GM18502 (cell line): ENCODE data around the gene USP1.

ENCODE experiments used
- ATAC-seq: cut with Tn5 transposase; IDR thresholded peaks from one replicate; pipeline ENCODE4 v1.9.1; 2021; ENCODE audit warnings: mild to moderate bottlenecking; ENCODE audit not compliant: unreplicated experiment, poor library complexity

The USP1 gene, protein sequence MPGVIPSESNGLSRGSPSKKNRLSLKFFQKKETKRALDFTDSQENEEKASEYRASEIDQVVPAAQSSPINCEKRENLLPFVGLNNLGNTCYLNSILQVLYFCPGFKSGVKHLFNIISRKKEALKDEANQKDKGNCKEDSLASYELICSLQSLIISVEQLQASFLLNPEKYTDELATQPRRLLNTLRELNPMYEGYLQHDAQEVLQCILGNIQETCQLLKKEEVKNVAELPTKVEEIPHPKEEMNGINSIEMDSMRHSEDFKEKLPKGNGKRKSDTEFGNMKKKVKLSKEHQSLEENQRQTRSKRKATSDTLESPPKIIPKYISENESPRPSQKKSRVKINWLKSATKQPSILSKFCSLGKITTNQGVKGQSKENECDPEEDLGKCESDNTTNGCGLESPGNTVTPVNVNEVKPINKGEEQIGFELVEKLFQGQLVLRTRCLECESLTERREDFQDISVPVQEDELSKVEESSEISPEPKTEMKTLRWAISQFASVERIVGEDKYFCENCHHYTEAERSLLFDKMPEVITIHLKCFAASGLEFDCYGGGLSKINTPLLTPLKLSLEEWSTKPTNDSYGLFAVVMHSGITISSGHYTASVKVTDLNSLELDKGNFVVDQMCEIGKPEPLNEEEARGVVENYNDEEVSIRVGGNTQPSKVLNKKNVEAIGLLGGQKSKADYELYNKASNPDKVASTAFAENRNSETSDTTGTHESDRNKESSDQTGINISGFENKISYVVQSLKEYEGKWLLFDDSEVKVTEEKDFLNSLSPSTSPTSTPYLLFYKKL

DNA sequence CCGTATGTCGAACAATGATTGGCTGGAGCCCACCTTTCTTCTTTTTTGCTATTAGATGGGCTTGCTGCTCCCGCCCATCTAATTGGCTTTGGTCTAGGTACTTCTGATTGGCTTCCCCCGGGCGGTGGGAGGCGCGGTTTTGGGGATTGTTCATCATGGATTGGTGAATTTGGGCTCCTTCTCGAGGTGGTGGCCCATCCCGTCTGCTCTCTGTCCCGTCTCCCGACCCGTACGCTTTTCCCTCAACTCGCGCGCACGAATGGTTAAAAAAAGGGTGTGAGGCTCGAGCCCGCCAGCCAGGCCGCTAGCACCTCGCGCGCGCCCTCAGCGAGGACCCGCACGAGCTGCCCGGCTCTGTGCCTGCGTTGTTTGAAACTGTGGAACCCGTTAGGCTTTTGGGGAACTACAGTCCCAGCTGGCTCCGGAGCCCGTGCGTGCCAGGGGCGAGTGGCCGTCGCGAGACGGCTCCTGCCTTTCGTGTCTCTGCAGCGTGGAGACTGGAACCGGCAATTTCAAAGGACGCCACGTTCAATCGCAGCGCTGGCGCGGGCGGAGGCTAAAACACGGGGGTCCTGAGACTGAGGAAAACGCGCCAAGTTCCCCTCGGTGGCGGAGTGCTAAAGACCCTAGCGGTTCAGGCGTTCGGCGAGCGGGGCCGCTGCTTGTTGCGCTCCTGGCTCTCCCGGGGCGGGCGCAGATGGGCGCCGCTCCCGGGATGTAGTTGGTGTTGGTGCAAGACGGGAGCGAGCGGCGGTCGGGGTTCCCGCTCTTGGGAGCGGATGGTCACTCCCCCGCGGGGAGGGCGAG lies at the start of gene USP1:
USP1 (plus strand) TSS at position 584 of the 807 bp plus-strand sequence. CDS start 2,819 bp downstream, outside the sequence.
- peak; percentile 74 for ATAC-seq

DNA sequence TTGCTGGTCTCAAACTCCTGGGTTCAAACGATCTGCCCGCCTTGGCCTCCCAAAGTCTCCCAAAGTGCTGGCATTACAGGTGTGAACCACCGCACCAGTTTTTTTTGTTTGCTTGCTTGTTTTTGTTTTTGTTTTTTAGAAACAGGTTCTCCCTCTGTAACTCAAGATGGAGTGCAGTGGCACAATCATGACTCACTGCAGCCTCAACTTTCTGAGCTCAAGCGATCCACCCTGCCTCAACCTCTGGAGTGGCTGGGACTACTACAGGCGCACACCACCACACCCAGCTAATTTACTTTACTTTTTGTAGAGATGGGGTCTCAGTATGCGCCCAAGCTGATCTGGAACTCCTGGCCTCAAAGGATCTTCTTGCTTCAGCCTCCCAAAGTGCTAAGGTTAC lies 47.3 kb upstream of the USP1 start:
- no peak for ATAC-seq

DNA sequence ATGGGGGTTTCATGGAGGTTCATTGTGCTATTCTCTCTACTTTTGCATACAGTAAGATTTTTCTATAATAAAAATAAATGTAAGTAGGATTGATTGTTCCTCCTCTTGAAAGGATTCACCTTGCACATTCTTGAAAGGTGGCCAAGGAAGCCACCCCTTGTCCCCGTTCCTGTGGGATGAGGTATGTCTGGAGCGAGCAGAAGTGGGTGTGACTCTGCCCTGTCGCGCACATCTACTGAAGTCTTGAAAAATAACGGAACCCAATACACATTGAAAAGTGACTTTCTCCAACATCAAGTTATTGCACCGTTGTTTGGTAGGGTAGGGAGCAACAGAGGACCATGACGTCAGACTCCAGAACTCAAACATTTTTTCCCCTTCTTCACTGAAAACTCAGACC lies 46.8 kb upstream of the USP1 start:
- no peak for ATAC-seq

DNA sequence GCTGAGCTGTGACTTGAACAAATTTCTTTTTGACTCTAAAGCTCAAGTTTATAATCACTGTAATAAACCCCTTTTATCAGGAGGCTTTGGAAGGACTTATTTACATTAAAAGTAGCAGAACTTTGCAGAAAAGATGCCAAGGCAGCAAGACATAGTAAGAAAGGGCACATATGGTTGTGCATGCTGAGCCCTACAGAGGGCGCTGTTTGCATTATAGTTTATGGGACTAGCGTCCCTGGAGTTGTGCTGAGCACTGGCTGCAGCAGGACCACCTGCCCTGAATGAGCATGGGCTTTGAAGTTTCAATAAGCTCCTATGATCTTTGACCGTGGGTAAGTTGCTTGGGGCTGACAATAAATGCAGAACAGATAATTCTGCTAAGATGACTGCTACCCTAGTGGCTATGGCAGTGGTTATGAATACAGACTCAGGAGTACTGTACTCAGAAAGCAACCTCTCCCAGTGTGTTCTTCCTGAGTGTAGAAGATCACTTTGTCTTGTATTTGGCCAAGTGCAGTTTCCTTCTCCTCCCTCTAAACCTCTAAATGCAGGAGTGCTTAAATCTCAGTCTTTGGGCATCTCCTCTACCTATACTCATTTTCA lies 45.4 kb upstream of the USP1 start:
- no peak for ATAC-seq

DNA sequence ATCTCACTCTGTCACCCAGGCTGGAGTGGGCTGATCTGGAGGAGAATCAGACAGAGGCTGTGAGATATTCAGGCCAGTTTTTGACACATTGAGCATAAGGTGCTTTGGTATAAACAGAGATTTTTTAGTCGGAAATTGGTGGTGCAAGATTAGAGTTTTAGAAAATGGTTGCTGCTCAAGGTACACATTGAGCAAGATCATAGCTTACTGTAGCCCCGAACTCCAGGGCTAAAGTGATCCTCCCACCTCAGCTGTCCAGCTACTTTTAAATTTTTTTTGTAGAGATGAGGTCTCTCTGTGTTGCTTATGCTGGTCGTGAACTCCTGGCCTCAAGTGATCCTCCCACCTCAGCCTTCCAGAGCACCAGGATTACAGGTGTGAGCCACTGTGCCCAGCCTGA lies 43.9 kb upstream of the USP1 start:
- no peak for ATAC-seq

DNA sequence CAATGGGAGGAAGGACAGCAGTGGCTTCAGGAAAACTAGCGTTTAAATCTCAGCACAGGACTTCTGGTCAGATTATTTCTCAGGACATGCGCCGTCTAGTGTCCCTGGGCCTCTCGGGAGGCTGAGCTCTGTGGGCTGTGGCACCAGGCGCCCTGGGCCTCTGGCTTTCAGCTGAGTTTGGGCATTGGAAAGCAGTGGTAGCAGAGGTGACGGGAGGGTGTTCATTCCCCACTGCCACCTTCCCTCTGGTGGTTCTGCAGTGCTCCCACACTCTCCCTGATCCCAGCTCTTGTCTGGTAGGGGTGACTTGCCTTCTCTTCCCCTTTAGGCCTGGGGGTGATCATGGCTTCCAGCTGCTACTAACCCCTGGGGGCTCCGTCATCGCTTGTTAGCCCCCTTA lies 42.2 kb upstream of the USP1 start:
- no peak for ATAC-seq

DNA sequence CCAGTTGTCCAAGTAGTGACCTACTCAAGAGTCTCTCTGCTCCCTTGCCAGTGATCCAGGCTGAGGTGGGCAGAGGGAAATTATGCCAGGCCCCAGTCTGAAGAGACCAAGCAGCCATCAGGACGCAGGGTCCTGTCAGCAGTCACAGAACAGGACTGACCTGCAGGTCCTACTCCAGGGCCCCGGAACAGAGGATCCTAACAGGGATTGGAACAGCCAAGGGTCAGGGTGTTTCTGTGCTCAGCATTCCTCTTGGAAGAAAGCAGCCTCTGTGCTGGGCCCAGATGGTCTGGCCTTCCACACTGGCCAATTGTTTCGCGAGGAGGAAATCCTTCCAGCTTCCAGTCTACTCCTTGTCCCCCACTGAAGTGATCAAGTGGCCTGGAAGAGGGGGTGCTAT lies 41.6 kb upstream of the USP1 start:
- no peak for ATAC-seq

DNA sequence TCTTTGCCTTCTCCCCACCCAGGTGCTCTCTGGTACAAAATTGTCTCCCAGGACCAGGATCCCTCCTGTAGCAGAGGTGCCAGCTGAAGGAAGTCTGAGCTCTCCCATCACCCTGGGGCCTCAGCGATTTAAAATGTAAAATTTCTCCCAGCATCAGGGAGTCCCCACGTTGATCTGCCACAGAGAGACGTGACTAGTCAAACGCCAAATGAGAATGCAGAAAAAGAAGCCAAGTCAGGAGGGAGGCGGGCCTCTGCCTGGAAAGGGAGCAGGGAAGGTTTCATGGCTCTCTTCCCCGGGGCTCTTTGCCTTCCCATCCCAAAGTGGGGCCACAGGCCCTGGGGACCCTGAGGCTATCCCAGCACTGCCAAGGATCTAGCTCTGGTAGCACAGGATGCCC lies 40.0 kb upstream of the USP1 start:
- no peak for ATAC-seq

DNA sequence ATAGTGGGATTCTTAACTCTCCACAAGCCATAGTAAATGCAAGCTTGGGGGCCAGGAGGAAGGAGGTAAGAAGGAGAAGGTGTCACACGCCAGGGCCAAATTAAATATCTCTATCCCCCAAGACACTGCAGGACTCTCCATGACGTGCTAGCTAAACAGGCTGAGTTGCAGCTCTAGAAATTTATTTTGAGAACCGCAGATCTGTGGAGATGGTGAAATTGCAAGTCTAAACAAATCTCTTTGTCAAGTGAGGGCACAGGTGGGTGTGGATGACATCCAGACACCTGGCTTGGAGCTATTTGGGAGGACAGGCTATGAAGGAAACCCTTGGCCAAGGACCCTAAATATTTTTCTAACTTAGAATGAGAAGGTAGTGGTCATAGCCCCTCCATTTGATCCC lies 39.5 kb upstream of the USP1 start:
- ATAC-seq: no peak

DNA sequence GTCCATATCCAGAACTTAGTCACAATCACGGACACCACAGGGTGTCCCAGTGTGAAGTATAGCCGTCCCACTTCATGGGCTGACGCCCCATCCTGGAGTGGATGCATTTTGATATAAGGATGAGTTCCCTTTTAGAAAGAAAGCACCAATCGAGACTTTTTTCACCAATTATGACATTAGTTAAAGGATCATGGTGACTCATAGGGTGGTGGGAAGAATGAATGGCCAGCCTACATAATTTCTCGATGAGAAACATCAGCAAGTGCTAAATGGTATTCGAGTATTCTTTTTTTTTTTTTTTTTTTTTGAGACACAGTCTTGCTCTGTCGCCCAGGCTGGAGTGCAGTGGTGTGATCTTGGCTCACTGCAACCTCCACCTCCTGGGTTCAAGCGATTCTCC lies 38.5 kb upstream of the USP1 start:
- ATAC-seq: no peak

DNA sequence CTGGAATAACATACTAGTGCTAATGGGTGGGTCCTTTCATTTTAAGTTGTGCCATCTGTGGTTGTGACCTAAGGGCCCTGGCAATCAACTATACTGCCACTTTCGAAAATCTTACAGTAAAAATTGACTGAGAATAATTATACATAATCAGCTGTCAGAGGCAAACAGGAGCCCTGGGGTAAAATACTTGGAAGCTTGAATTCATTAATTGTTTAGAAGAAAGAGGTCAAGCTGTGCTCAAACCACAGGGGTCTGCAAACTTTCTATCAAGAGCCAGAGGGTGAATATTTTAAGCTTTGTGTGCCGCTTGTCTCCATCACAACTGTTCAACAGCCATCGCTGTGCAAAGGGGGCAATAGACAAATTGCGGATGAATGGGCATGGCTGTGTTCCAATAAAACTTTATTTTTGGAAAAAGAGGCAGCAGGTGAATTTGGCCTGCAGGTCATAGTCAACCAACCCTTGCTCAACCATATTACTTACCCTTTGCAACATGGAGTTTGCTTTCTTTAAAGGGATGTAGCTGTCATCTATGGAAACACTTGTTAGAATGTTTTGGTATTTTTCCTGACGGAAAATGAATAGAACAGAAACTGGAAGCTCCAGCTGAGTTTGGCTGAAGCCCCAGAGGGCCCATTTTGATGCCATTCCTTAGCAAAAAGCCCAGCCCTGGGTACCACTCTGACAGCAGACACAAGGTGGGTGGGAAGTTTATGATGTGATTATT lies 35.7 kb upstream of the USP1 start:
- no peak for ATAC-seq

DNA sequence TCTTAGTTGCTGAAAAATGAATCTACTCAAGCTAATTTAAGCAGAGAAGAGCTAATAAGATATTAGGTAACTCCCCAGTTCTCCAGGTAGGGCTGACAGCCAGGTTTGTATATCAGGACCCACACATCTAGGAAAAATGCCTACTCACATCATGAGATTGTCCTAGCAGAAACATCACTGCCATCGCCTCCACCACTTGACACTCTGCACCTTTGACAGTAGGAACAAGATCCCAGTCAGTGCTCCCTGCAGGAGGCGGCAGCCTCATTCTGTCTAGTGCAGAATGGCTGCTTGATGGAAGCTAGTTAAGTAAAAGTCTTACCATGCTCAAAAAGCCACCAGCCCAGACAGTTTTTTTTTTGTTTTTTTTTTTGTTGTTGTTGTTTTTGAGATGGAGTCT lies 31.6 kb upstream of the USP1 start:
- no peak for ATAC-seq

DNA sequence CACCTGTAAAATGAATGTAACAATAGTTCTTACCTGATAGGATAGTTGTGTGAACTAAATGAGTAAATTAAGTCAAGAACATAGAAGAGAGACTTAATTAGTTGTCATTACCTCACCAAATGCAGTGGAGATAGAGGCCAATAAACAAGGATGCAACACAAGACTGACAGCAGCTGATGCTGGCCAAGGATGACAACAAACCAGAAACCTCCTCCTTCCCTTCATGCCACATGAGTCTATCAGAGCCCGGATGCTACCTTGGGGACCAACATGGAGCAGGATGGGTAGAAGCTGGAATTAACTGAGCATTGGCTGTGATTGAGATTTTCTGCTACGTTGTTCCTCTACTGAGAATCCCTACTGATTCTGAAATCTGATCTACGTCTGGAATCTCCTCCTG lies 30.3 kb upstream of the USP1 start:
- ATAC-seq: no peak

DNA sequence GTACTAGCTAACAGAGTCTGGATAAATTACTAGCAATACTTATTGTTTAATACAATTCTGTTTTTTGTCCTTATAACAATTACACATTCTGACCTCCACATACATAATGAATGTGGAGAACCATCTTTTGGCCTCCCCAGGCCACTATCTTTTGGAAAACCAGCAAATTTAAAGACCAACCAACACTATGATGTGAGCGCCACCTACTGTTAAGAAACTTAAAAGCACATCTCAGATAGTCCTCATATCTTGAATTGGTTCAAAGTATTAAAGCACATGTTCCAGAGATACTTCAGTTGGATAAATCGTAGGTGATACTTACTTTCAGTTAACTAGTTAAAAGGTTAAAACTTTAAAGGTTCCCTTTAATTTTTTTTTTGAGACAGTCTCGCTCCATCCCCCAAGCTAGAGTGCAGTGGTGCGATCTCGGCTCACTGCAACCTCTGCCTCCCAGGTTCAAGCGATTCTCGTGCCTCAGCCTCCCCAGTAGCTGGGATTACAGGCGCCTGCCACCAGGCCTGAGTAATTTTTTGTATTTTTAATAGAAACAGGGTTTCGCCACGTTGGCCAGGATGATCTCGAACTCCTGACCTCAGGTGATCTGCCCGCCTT lies 29.3 kb upstream of the USP1 start:
- ATAC-seq: peak; percentile 54

DNA sequence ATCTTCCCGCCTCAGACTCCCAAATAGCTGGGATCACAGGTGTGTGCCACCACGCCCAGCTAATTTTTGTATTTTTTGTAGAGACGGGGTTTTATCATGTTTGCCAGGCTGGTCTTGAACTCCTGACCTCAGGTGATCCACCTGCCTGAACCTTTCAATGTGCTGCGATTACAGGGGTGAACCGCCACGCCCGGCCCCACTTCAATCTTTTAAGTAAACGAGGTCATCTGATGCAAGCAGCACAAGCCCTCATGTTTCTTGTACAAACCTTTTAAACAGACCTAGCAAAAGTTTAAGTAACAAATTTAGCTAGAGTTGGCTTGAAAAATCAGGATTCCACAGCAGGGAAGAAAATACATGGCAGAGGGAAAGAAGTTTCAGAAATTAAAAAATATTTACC lies 21.2 kb upstream of the USP1 start:
- no peak for ATAC-seq

DNA sequence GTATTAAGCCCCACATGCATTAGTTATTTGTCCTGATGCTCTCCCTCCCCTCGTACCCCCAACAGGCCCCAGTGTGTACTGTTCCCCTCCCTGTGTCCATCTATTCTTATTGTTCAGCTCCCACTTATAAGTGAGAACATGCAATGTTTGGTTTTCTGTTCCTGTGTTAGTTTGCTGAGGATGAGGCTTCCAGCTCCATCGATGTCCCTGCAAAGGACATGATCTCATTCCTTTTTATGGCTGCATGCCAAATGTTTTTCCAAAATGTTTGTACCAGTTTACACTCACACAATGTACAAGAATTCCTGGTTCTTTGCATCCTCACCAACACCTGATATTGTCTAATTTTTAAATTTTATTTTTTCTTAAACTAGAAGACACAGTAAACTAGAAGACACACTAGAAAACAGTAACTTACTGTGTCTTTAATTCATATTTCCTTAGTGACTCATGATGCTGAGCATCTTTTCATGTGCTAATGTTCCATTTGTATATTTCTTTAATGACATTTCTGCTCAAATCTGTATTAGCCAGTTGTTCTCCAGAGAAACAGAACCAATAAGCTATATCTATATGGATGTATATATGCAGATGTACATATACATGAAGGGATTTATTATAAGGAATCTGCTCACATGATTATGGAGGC lies 19.4 kb upstream of the USP1 start:
- no peak for ATAC-seq

DNA sequence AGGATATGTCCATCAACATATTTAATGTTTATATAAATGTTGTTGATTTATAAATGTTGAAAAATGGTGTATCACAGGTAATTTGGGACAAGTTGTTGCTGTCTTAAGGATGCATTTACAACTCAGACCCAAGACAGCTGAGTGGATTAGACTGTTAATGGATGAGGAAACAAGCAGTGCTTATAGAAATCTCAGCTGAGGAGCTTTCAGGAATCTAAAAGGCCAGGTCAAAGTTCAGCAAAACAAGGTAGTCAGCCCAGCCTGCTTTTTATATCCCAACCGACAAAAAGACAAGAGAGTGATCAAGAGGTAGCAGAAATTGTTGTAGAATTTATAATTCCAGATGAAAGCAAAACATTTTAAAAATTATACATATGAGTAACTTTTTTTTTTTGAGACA lies 16.6 kb upstream of the USP1 start:
- ATAC-seq: no peak

DNA sequence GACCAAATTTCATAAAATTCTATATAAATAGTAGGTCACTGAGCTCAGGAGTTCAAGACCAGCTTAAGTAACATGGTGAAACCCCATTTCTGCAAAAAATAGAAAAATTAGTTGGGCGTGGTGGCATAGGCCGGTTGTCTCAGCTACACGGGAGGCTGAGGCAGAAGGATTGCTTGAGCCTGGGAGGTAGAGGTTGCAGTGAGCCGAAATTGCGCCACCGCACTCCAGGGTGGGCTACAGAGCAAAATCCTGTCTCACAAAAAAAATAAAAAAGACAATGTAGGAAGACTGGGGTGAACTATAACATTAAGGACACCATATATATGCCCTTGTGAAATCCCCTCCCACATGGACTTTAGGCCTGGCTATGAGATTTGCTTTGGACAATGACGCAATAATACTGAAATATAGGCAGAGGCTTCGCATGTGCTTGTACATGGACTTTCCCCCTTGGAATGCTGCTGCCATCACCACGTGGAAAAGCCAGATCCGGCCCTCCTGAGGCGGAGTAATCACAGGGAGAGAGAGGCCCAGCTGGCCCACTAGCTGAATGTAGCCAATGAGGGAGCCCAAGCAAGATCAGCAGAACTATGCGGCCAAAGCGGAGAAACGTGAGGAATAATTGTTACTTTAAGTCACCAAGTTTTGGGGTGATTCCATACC lies 13.1 kb upstream of the USP1 start:
- ATAC-seq: no peak
